GM19455 (cell line): ENCODE measurements around the gene PDSS2.

Source experiments
- ATAC-seq: cut with Tn5 transposase; IDR thresholded peaks from one replicate; pipeline ENCODE4 v1.9.1; 2021; ENCODE audit not compliant: unreplicated experiment

PDSS2 gene, protein sequence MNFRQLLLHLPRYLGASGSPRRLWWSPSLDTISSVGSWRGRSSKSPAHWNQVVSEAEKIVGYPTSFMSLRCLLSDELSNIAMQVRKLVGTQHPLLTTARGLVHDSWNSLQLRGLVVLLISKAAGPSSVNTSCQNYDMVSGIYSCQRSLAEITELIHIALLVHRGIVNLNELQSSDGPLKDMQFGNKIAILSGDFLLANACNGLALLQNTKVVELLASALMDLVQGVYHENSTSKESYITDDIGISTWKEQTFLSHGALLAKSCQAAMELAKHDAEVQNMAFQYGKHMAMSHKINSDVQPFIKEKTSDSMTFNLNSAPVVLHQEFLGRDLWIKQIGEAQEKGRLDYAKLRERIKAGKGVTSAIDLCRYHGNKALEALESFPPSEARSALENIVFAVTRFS

DNA sequence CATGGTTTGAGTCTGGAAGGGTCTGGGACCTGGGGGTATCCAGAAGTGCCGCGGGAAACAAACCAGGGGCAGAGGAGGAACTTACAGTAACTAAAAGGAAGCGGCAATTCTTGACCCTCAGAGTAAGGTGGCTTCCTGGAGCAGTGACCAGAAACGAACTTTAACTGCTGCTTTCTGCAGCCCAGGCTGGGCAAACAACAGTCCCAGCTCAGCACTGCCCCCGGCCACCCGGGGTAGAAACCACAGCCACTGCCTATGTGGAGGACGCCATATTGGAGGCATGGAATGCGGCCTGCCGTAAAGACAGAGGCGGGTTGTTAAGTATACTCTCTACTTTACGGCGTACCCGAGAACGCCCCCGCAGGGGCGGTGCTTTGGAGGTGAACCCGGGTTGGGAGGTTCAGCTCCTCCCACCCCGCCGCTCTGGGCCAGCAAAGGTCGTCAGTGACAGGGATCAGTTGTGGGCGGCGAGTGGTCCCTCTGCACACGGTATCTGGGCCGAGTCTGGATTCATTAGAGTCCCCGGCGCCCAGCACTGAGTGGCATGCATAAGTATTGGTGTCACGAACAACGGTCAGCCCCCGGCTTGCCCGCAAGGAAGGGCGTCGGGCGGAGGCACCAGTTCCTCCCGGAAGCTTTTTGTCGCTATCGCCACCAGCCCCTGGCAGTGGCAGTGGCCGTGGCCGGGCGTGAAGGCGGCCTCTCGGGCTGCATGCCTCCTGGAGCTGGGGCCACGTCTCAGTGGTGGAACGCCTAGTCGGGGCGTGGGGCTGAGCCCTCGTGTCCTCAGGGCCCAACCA is at the start of gene PDSS2:
PDSS2 (minus strand) TSS at position 282 of the 800 bp plus-strand sequence; CDS start at position 3, 279 bp downstream.
- ATAC-seq, result peak; percentile 95

DNA sequence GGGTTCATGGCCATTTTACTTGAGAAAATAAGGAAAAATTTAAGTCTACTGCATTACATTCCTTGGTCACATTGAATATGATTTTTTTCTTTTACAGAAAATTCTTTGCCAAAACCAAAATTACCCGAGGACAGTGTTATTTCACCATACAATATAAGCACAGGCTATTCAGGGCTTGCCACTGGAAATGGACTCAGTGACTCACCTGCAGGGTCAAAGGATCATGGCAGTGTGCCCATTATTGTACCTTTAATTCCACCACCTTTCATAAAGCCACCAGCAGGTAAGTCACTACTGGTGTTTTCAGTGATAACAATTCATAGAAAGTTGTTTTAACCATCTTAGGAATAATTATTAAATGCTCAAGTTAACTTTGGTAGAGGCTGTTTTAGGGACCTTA is 46.8 kb upstream of the PDSS2 start:
- ATAC-seq, result no peak

DNA sequence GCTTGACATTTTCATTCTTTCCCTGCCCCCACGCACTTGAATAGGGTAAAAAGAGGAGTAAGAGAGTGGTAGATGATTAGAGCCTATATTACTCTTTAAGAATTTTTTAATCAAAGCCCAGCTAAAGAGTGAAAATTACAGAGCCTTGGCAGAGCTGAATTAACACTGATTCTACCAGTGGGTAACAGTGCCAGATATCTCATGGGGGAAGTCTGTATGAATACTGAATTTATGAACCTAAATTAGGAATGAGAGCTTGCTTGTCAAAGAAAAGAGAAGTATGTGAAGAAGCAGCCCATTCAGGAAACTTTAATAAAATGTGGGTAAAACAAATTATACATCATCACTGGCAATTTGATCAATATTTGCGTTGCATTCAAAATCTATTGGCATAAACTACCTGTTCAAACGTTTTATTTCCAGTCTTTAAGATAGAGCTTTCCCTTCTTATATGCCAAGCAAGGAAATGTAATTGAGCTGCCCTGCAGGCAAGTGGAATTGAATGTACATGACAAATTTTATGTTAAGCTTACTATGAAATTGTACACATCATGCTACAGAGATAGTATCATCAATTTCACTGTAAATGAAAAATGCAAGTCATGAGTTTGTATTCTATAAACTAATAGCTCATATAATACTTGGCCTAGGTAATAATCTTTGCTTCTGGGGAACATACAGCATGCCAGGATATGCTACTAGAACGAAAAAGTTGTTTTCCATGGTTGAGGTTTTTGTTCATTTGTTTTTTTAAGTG is 45.1 kb upstream of the PDSS2 start:
- no peak for ATAC-seq

DNA sequence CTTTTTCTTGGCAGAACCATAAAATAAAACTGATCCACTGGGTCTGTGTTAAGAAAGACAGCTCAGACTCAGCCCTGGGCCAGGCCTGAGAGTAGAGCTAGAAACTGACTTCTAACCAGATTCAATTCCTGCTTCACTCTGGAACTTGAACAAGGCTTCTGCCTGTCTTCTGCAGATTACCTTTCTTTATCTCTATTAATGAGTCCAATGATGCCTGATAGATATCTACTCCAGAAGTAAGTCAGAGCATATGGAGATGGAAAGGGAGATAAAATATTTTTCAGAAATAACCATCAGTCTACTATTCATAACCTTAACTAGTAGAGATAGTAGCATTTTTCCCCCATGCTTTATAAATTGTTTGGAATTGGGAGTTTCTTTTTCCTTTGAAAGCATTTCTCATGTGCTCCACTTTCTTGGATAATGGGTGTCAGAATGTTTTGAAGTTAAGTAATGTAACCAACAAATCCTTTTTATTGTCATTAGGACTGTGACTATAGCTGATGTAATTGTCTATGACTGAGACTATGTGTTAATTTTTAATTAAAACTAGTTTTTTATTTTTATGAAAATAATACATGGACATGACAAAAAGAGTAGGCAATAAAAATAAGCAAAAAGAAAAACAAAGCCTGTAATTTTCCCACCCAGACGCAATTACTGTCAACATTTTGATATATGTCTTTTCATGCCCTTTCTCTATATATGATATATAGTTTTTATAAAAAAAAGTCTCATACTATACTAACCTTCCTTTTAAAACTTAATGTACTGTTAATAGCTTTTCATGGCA is 37.7 kb upstream of the PDSS2 start:
- no peak for ATAC-seq

DNA sequence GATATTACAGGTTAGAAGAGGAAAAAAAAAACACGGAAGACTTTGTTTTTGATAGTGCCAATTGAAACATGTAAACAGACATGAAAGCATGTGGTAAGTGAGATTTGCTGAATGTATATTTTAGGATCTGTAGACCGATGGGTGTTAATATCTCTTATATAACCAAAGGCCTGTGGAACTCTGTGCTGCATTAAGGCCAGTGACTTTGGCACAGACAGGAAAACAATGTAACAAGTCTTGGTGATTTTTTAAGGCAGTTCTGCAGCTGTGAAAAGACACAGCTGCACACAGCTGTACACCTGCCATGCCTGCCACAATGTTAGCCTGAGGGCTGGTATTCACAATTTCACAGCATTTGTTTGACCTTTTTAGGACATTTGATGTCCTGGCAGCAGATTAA is 36.6 kb upstream of the PDSS2 start:
- ATAC-seq, result no peak

DNA sequence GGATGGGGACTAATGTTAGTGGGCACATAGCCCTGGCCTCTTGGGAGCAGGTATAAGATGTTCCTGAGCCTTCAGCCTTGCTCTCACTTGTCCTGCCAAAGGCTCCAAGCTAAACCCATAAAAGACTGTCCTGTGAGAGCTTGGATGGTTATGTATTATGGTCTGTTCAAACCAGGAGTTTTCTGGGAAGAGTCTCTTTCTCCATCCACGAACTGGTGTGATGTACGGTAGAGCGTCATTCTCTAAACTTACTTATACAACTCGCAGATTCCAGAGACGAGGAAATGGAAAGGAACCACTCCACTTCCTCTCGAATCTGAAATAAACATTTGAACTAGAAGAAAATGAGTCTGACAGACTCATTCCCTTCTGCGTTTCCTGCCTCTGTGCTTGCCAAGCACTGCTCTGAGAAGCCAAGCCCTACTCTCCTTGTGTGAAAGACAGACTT is 35.9 kb upstream of the PDSS2 start:
- ATAC-seq, result no peak

DNA sequence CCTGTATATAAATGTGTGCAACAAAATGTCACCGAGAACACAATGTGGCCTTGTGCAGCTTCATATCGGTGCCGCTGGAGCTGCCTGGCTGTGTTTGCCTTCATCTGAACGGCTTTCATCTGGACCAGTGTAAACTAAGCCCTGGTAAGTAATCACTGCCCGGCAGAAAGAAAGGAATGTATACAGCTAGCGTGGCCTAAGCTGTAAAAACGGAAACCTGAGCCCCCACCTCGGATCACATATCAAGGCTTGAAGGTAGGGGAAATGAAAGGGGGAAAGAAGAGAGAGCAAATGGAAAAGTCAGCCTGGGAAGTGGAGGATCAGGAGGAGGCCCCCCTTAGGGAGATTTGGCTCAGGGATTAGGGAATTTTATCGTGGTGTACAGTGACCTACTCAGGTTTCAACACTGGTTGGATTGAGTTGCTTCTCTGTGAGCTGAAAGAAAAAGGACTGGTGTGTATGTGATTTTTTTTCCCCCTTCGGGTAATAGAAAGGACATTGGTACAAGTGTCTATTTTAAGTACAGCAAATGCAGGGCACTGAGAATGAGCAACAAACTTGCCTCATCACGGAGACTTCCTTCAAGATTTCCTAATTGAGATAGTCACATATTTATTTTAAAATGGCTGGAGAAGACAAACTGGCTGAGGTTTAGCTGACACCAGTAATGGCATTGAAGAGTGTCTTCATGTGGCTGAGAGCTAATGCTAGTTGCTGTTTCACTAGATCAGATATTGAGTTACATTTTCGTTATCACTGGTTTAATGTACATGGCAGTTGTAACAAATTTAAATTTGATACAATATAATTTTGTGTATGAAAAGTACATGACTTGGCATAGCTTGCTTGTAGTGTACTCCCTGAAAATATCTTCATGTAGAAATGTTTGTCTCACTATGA is 34.0 kb upstream of the PDSS2 start:
- no peak for ATAC-seq

DNA sequence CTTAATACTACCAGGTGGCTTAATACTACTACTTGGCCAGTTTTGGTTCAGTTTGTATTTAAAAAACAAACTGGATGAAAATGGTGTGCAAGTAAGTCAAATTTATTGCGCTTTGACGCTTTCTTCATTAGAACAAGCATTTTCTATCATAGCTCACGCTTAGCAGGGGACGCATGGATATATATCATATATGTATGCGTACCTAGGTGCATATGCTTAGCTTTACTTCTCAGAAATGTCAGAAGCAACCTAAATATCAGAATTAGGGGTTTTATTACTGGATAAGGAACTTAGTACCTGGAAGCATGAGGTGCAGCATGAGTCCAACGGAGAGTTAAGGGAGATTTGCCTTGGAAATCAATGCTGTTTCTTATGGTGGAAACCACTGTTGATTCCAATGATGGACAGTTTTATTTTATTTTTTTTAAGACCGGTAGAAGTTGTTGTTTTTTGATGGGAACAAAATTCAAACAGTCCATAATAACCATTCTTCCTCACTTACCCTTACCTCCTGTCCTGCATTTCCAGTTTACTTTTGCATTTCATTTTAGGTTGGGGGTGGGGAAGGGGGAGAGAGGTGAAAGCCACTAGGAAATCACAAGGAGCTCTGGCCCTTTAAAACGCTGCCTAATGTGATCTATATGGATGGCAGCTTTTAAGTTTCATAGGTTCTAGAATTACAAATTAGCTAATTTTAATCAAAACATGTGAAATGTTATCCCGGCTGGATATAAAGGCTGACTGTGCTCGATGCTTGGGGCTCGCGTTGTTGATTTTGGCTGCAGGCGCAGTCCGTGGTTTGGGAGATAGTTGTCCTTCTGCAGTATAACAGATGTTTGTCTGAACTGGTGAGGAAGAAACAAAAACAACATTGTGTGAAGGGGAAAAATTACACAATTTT is 32.6 kb upstream of the PDSS2 start:
- ATAC-seq, result no peak

DNA sequence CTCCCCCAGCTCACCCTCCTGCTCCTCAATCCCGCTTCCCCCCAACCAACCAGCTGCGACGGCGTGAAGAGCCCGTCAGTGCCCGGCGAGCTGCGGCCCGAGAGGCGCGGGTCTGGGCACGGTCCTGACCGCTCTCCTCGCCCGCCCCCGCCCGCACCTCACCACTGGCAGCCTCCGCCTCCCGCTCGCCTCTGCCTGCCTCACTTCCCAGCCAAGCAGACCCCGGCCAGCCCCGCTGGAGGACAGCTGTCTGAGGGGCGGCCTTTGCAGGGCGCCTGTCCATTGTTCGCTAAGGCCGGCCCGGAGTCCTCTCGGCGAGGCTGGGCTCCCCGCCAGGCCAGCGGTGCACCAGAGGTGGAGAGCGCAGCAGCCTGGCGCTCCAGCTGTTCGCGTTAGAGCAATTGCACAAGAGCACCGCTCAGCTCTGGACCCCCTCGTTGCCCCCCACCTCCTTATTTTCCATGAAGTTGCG is 31.8 kb upstream of the PDSS2 start:
- ATAC-seq, result no peak

DNA sequence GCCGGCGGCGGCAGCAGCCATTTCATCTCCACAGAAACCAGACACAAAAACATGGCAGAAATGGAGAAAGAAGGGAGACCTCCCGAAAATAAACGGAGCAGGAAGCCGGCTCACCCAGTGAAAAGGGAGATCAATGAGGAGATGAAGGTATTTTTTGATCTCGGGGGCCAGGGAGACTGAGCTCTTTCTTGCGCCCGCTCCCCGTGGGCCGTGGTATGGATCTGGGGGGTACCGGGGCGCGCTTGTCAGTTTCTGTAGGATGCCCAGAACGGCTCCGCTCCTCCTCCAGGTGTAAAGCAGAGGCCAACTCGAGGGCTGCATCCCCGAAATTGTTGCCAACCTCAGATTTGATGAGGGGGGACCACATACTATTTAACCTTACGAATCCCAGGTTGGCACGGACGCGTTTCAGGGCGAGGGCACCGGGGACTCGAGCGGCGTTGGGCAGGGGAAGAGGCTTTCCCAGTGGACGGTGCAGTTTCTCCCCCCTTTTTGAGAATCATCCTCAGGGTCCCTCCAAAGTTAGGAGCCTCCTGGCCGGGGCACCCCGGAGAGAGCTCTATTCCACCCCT is 31.3 kb upstream of the PDSS2 start:
- no peak for ATAC-seq

DNA sequence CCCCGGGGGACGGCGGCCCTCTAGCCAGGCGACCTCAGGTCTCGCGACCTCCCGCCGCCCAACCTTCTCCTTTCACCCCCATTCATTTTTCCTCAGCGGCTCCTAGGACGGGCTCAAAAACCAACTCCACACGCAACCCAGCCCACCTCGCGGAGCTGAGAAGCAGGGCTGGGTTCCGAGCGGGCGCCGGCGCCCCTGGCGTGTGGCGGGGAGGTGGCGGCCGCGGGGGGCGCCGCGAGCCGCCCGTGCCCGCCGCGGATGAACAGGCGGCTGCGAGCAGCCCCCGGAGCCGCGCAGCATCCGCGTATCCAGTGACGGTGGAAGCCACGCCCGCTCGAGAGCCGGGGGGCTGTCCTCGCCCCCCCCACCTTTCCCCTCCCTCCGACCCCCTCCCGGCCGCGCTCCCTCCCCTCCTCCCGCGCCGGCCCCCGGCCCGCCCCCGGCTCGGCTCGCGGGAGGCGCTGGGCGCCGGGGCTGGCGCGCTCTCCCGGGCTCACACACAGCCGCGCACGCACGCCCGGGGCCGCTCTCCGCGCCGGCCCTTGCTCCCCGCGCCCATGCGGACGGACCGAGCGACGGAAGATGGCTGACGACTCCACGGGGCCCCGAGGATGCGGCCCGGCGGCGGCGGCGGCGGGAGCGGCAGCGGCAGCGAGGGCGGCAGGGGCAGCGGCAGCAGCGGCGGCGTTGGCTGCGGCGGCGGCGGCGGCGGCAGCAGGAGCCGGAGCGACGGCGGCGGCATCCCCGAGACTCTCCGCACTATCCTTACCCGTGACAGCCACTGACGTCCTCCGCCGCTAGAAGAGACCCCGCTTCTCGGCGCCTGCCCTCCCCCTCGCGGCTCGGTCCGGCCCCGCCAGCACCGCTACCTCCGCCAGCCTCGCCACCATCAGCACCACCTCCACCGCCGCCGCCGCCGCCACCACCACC is 30.5 kb upstream of the PDSS2 start, which contains the start of gene SOBP:
SOBP (plus strand) TSS at position 482 of the 930 bp plus-strand sequence. CDS start 500 bp downstream, outside the sequence.
- no peak for ATAC-seq

DNA sequence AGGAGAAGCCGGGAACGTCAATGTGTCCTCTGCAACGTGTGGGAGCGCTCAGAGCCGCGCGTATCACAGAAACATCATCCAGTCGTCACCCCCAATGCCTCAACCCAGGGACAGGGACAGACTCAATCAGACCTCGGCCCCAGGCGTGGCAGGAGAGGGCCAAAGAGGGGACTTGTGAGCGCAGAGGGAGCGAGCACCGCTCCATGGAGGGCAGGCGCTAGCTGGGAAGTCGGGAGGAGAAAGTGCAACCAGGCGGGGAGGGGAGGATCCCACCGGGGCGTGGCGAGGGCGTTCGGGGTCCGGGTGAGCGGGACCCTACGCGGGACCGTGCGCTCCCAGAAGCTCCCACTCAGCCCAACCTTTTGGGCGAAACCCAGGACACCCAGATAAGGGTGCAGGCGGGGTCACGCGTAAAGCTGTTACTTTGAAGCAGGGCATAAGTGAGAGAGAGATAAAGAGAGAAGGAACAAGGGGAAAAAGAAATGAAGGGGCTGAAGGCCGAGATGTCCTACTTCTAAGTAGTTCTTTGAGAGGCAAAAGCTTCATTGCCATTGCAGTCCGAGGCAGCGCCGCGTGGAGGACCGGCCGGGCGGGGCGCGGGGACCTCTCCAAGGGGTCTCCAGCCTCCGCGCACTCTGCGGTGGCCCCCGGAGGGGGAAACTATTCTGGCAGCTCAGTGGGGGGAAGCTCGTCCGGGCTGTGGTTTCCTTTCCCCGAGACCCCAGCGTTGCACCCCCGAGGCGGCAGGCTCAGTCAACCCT is 29.7 kb upstream of the PDSS2 start:
- ATAC-seq, result no peak

DNA sequence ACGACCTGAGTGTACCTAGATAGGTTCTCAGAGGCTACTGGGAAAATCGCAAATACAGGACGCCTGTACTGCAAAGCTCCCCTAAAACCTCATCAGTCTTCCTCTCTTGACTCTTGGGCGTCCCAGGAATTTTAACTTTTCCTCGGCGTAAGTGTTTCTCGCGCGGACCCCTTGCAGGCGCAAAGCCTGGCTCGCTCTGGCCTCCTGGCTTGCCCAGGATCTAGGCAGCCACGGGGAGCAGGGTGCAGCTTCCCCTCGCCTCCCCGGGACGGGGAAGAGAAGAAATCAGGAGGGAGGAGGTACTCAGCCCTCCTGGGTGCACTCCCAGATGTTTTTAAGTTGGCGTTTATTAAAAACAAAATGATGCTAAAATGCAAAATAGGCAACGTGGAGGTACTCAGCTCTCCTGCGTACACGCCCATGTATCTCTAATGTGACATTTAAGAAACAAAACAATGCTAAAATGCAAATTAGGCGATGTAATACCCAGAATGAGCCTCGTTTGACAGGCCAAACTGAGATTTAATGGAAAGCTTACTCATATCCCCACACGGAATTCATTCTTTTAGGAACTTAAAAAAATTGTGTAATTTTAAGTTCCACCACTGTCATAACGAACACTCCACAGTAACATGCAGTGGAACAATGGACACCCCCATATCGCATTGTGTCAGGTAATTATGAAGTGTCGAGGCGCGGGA is 29.0 kb upstream of the PDSS2 start:
- no peak for ATAC-seq

DNA sequence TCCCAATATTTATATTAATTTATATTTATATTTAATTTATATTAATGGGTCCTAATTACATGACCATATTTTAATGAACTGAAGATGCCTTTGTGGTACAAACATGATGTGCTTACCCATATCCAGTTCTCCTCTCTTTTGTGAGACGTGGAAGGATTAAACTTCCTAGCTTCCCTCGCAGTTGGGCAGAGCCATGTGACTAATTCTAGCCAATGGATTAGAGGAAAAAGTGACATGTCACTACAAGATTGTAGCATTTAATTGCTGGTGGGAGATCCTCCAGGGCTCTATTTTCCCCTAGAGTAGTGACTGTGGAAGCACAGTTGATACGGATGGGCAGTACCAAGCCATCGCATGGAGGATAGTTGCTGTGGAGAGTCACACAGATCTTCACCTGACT is 25.8 kb upstream of the PDSS2 start:
- ATAC-seq, result no peak

DNA sequence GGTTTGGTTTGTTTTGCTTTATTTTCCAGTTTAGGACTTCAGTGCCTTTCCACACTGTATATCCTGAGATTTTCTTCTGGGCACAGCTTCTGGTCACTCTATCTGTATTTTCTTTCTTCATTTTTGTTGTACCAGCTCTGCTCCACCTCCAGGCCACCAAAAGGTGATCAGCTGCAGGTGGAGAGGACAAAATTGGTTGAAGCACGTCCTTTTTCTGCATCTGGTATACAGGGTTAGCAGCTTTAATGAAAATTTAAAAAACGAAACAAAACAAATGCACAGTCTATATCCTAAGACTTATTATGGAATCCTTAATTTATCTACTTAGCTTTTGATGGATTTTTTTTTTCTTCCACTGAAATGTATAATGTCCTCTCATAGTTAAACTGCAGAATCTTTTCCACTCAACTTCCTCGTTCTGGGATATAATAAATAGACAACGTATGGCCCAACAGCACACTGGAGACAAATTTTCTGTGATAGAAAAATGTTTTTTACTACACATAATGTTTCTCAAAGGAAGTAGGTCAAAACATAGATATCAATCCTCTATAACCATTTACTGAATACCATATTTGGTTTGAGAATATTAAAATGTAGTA is 19.8 kb upstream of the PDSS2 start:
- ATAC-seq, result no peak
